ENCODE results near the gene SP9.

DNA sequence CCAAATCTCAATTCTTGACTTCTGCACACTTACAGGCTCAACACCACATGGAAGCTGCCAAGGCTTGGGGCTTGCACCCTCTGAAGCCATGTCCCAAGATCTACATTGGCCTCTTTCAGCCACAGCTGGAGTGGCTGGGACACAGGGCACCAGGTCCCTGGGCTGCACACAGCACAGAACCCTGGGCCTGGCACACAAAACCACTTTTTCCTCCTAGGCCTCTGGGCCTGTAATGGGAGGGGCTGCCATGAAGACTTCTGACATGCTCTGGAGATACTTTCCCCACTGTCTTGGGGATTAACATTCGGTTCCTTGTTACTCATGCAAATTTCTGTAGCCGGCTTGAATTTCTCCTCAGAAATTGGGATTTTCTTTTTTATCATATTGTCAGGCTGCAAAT lies 29.9 kb downstream of the SP9 start:
- no peak for TF ChIP-seq POLR2AphosphoS5 (IDR thresholded peaks at IDR 0.05; ENCODE audit: borderline replicate concordance, low read depth, low read length)
- TF ChIP-seq EZH2 (IDR thresholded peaks at IDR 0.05): no peak
- no peak for TF ChIP-seq FOXP2 (optimal IDR thresholded peaks at IDR 0.05; ENCODE audit: control extremely low read depth, extremely low read length, insufficient read depth)

Measured in SK-N-MC (cell line).